DND-41 (cell line): ENCODE results near the gene IL6R.

Experiments used
- EZH2 ChIP-seq: IDR thresholded peaks from 3 replicates; pipeline ENCODE4 v1.6.1; 2012; ENCODE audit warnings: borderline replicate concordance, low read depth, mild to moderate bottlenecking, moderate library complexity, low read length, inconsistent platforms; ENCODE audit not compliant: severe bottlenecking
- TF ChIP-seq, protein P1 (sequence below): IDR thresholded peaks from 2 replicates; pipeline ENCODE4 v1.5.1; 2012; ENCODE audit warnings: borderline replicate concordance, low read length, moderate library complexity, mild to moderate bottlenecking; ENCODE audit not compliant: poor library complexity, severe bottlenecking; ENCODE audit errors: extremely low read depth

- TF ChIP-seq, protein P1, sequence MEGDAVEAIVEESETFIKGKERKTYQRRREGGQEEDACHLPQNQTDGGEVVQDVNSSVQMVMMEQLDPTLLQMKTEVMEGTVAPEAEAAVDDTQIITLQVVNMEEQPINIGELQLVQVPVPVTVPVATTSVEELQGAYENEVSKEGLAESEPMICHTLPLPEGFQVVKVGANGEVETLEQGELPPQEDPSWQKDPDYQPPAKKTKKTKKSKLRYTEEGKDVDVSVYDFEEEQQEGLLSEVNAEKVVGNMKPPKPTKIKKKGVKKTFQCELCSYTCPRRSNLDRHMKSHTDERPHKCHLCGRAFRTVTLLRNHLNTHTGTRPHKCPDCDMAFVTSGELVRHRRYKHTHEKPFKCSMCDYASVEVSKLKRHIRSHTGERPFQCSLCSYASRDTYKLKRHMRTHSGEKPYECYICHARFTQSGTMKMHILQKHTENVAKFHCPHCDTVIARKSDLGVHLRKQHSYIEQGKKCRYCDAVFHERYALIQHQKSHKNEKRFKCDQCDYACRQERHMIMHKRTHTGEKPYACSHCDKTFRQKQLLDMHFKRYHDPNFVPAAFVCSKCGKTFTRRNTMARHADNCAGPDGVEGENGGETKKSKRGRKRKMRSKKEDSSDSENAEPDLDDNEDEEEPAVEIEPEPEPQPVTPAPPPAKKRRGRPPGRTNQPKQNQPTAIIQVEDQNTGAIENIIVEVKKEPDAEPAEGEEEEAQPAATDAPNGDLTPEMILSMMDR, result no peak
- TF ChIP-seq EZH2, result no peak
Measured at GRCh38 chr1:154492115-154492514, 87.0 kb downstream of the IL6R start.
